H1 (cell line): ENCODE measurements around the gene ACAD10. TPM values are rescaled to one million over a fixed set of nuclear protein-coding genes. Genes with fewer than 3 reads are reported as not detected.
"Not testable (repeated sequence)": the region's sequence is repeated elsewhere in the genome, so short reads cannot be mapped to it uniquely, and the experiment has no call there.

Experiments used
- CTCF ChIA-PET: fragments of 300-600 bp; sonication (Branson Sonifier 250); formaldehyde crosslinking; loops from one replicate; lab custom pipeline; 2021; ENCODE audit not compliant: partially characterized antibody; lab: Charles Lee
- POLR2A ChIA-PET: fragments of 300-600 bp; sonication (Branson Sonifier 250); formaldehyde crosslinking; loops from one replicate; lab custom pipeline; 2021; ENCODE audit warnings: inconsistent platforms; ENCODE audit not compliant: partially characterized antibody; lab: Charles Lee
- DNase-seq, 2 experiments: peaks; one replicate each; pipeline versions ENCODE4 v3.0.0 to v3.0.0-alpha.2; 2010 to 2022; ENCODE audit warnings: low spot score in 2 of 2, low read depth in 1 of 2, mixed read lengths in 1 of 2
- FAIRE-seq: peaks from 2 replicates; lab custom pipeline; 2011; peaks lifted over from hg19 to GRCh38; lab: Jason Lieb, UNC
- H2AFZ ChIP-seq: 2 replicates; pipeline ENCODE4 v1.8.1; 2012; ENCODE audit warnings: low read length, inconsistent platforms
- H2AK5ac ChIP-seq: 2 replicates; pipeline ENCODE4 v1.6.1; 2013; ENCODE audit warnings: low read depth, low read length
- H2BK120ac ChIP-seq: replicated peaks from 2 replicates; pipeline ENCODE3; 2013; ENCODE audit warnings: low read depth, low read length, inconsistent platforms
- H2BK12ac ChIP-seq: 2 replicates; pipeline ENCODE4 v1.6.1; 2013; ENCODE audit warnings: low read depth, low read length
- H2BK15ac ChIP-seq: 2 replicates; pipeline ENCODE4 v1.6.1; 2013; ENCODE audit warnings: low read length
- H2BK20ac ChIP-seq: 2 replicates; pipeline ENCODE4 v1.6.1; 2013; ENCODE audit warnings: low read length
- H2BK5ac ChIP-seq: 2 replicates; pipeline ENCODE4 v1.6.1; 2013; ENCODE audit warnings: low read depth, low read length
- H3K14ac ChIP-seq: 2 replicates; pipeline ENCODE4 v1.6.1; 2013; ENCODE audit warnings: inconsistent platforms; ENCODE audit not compliant: insufficient read length
- H3K18ac ChIP-seq: 2 replicates; pipeline ENCODE4 v1.6.1; 2013; ENCODE audit warnings: low read length; ENCODE audit errors: extremely low read depth
- H3K23ac ChIP-seq: 2 replicates; pipeline ENCODE4 v1.6.1; 2013; ENCODE audit warnings: inconsistent platforms; ENCODE audit not compliant: insufficient read length
- H3K23me2 ChIP-seq: 2 replicates; pipeline ENCODE4 v1.6.1; 2013; ENCODE audit warnings: low read depth, low read length
- H3K27ac ChIP-seq: 2 replicates; pipeline ENCODE4 v1.6.1; 2011; ENCODE audit warnings: low read depth, low read length, inconsistent platforms
- H3K27me3 ChIP-seq, 4 experiments: replicated peaks in 1 of 4; 1 replicate in 1 of 4; 2 replicates in 3 of 4; pipeline versions ENCODE4 v1.6.1 to v1.8.1; 2011 to 2013; ENCODE audit warnings: low read length in 3 of 4, mild to moderate bottlenecking in 3 of 4, inconsistent platforms in 2 of 4, mixed read lengths in 2 of 4, moderate library complexity in 1 of 4; ENCODE audit not compliant: control insufficient read depth in 3 of 4, insufficient read depth in 3 of 4; ENCODE audit errors: extremely low read depth in 1 of 4
- H3K36me3 ChIP-seq, 4 experiments: 2 replicates each; pipeline versions ENCODE4 v1.6.1 to v1.8.1; 2011 to 2013; ENCODE audit warnings: mild to moderate bottlenecking in 4 of 4, low read length in 3 of 4, moderate library complexity in 2 of 4, control low read depth in 1 of 4, inconsistent platforms in 1 of 4; ENCODE audit not compliant: insufficient read depth in 4 of 4, control insufficient read depth in 2 of 4
- H3K4ac ChIP-seq: replicated peaks from 2 replicates; pipeline ENCODE3; 2013; ENCODE audit warnings: low read length, low read depth, mixed read lengths, inconsistent platforms; ENCODE audit not compliant: insufficient read length
- H3K4me1 ChIP-seq, 4 experiments: replicated peaks in 1 of 4; 1 replicate in 1 of 4; 2 replicates in 3 of 4; pipeline versions ENCODE4 v1.6.1 to v1.8.1; 2011 to 2013; ENCODE audit warnings: low read length in 3 of 4, inconsistent platforms in 2 of 4, mixed read lengths in 1 of 4; ENCODE audit not compliant: insufficient read depth in 4 of 4, control insufficient read depth in 3 of 4
- H3K4me2 ChIP-seq, 2 experiments: 2 replicates each; pipeline versions ENCODE4 v1.6.1 to v1.8.1; 2011 to 2013; ENCODE audit warnings: low read depth in 2 of 2, low read length in 2 of 2, control low read depth in 1 of 2, inconsistent platforms in 1 of 2, mild to moderate bottlenecking in 1 of 2; ENCODE audit not compliant: insufficient read depth in 1 of 2
- H3K4me3 ChIP-seq, 4 experiments: fragments of 200-600, 300-600 bp in 1 of 4; sonication (generic), shearing (Covaris generic), sonication (Bioruptor Twin) in 1 of 4; 2 replicates each; pipeline versions ENCODE4 v1.5.1 to v1.8.1; 2011 to 2016; ENCODE audit warnings: low read length in 4 of 4, low read depth in 3 of 4, control low read depth in 2 of 4, inconsistent platforms in 2 of 4, mild to moderate bottlenecking in 2 of 4, mixed read lengths in 1 of 4, moderate library complexity in 1 of 4; ENCODE audit not compliant: insufficient read depth in 2 of 4; ENCODE audit errors: extremely low read depth in 1 of 4
- H3K56ac ChIP-seq: replicated peaks from 2 replicates; pipeline ENCODE3; 2013; ENCODE audit warnings: low read depth, mild to moderate bottlenecking, mixed read lengths, low read length, inconsistent platforms; ENCODE audit not compliant: insufficient read length
- H3K79me1 ChIP-seq: 2 replicates; pipeline ENCODE4 v1.6.1; 2013; ENCODE audit warnings: low read depth, low read length, control low read depth
- H3K79me2 ChIP-seq, 2 experiments: 2 replicates each; pipeline versions ENCODE4 v1.6.1 to v1.8.1; 2012 to 2013; ENCODE audit warnings: low read length in 2 of 2, mild to moderate bottlenecking in 2 of 2, inconsistent platforms in 1 of 2; ENCODE audit not compliant: insufficient read depth in 2 of 2, control insufficient read depth in 1 of 2
- H3K9ac ChIP-seq, 4 experiments: replicated peaks in 1 of 4; 1 replicate in 1 of 4; 2 replicates in 3 of 4; pipeline versions ENCODE4 v1.6.1 to v1.8.1; 2011 to 2013; ENCODE audit warnings: low read depth in 3 of 4, low read length in 3 of 4, control low read depth in 2 of 4, mild to moderate bottlenecking in 2 of 4, moderate library complexity in 2 of 4, inconsistent platforms in 1 of 4; ENCODE audit errors: extremely low read depth in 1 of 4
- H3K9me3 ChIP-seq, 2 experiments: 2 replicates each; pipeline versions ENCODE4 v1.6.1 to v1.8.1; 2012 to 2013; ENCODE audit warnings: mild to moderate bottlenecking in 2 of 2, moderate library complexity in 2 of 2, control low read depth in 1 of 2, inconsistent platforms in 1 of 2, low read depth in 1 of 2, low read length in 1 of 2, mixed read lengths in 1 of 2; ENCODE audit not compliant: insufficient read depth in 2 of 2
- H4K20me1 ChIP-seq, 2 experiments: replicated peaks in 1 of 2; 2 replicates each; pipeline versions ENCODE3 to v1.8.1; 2011 to 2013; ENCODE audit warnings: inconsistent platforms in 2 of 2, low read length in 2 of 2, mild to moderate bottlenecking in 1 of 2; ENCODE audit not compliant: insufficient read depth in 2 of 2, control insufficient read depth in 1 of 2
- H4K5ac ChIP-seq: 2 replicates; pipeline ENCODE4 v1.6.1; 2013; ENCODE audit warnings: low read length, low read depth, mixed read lengths, inconsistent platforms; ENCODE audit not compliant: insufficient read length
- H4K8ac ChIP-seq: 2 replicates; pipeline ENCODE4 v1.8.0; 2013; ENCODE audit warnings: mild to moderate bottlenecking, moderate library complexity, low read length, inconsistent platforms; ENCODE audit not compliant: insufficient read depth; ENCODE audit errors: extremely low read depth
- H4K91ac ChIP-seq: replicated peaks from 2 replicates; pipeline ENCODE3; 2013; ENCODE audit warnings: low read length, mixed read lengths, inconsistent platforms; ENCODE audit not compliant: insufficient read length
- WGBS, 2 experiments: shearing (Covaris generic) in 1 of 2; methylation state at CpG; one replicate each; pipeline versions ENCODE4 v1.1.6 to v1.1.7; 2013 to 2015; ENCODE audit warnings: low lambda C conversion rate in 2 of 2, mixed read lengths in 2 of 2, inconsistent platforms in 1 of 2, low coverage in 1 of 2, missing lambda C conversion rate in 1 of 2; ENCODE audit not compliant: insufficient replicate concordance in 2 of 2, insufficient coverage in 1 of 2, insufficient read length in 1 of 2; ENCODE audit errors: extremely low coverage in 1 of 2, missing lambda C conversion rate in 1 of 2; 5-methylcytosine and 5-hydroxymethylcytosine counted together
- polyA plus RNA-seq, 7 experiments: library from polyadenylated mRNA; depleted of rRNA in 3 of 7; stranded (reverse) in 5 of 7; unstranded in 2 of 7; fragments of >200 nt in 5 of 7; fragments of 200-250 nt in 2 of 7; gene quantifications; 1 replicate in 5 of 7; 2 replicates in 1 of 7; 4 replicates in 1 of 7; pipeline versions ENCODE4 v1.2.1 to v1.2.3, GENCODE V29; 2011 to 2013; ENCODE audit warnings: missing spikeins in 2 of 7, mixed read lengths in 2 of 7
- total RNA-seq: library from RNA; stranded (reverse); fragmentation: NEBNext Ultra II Directional; extraction: Animal tissue kit (Norgen Biotek cat#: 25700); gene quantifications from 2 replicates; pipeline ENCODE4 v1.2.1, GENCODE V29; 2021

Gene ACAD10
- total and polyA plus RNA-seq, 2 of the 8 experiments (the other 6 are each of a cell fraction or from before 2014, with no cell fraction given): 17.3 to 23.3 TPM

DNA sequence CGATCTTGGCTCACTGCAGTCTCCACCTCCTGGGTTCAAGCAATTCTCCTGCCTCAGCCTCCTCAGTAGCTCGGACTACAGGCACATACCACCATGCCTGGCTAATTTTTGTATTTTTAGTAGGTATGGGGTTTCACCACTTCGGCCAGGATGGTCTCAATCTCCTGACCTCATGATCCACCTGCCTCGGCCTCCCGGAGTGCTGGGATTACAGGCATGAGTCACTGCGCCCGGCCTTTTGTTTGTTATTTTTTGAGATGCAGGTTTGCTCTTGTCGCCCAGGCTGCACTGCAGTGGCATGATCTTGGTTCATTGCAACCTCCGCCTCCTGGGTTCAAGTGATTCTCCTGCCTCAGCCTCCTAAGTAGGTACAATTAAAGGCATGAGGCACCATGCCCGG lies 33.5 kb downstream of the ACAD10 start:
- H3K23ac ChIP-seq, H4K91ac ChIP-seq, H2BK15ac ChIP-seq, POLR2A ChIA-PET, H3K27me3 ChIP-seq, H3K14ac ChIP-seq, H3K9me3 ChIP-seq, H2AFZ ChIP-seq, H4K20me1 ChIP-seq, H3K27ac ChIP-seq, FAIRE-seq, H3K9ac ChIP-seq, H3K79me1 ChIP-seq, H3K23me2 ChIP-seq, H3K4ac ChIP-seq, H2BK20ac ChIP-seq, H3K56ac ChIP-seq, H3K4me3 ChIP-seq, H2AK5ac ChIP-seq, H4K8ac ChIP-seq, H3K79me2 ChIP-seq, H3K18ac ChIP-seq, H2BK120ac ChIP-seq, H2BK12ac ChIP-seq, H3K4me1 ChIP-seq, H4K5ac ChIP-seq, H2BK5ac ChIP-seq, DNase-seq, H3K4me2 ChIP-seq: not testable (repeated sequence)
- peaks cover 2 to 30% (median 10%) of the 10 kb centered on the region in 4 experiments; a peak in 7 of 8 replicates for H3K36me3 ChIP-seq
- CTCF ChIA-PET: interaction anchor here (0.7 to 1.2 kb wide), 2 partner anchors 191 to 333 kb away, joined by 3 read pairs; no protein-coding TSS in a partner anchor
- WGBS, 2 experiments: 92% methylated on average over 10 of the region's 10 CpGs; no CpG with 5 or more reads in 1 of the 2 experiments
